Measurements from ENCODE around the gene NR2F2. TPM values are rescaled to one million over a fixed set of nuclear protein-coding genes. Genes with fewer than 3 reads are reported as not detected.

The NR2F2 gene
- total RNA-seq, 6 donors from 2014 or later = 10.8 to 64.7 (median 30.1) TPM

- Histone ChIP-seq H3K27ac (peak overlapping the region in 3 of 4 donors; percentile 93 to 94 (median 94)), H3K4me1 (peaks cover 0 to 14% (median 6%) of the 10 kb centered on the region in 4 donors), H3K36me3 (no peaks in the 10 kb centered on the region), H3K9me3 (no peaks in the 10 kb centered on the region), H3K27me3 (no peaks in the 10 kb centered on the region), H3K4me3 (no peak overlapping the region)
- DNase-seq (no peak), ATAC-seq (ENCODE audit: low FRiP score in 2 of 2) (no peak)
- WGBS, 2 donors = 59 to 60% methylated on average over 13 of the region's 13 CpGs
- no peak for TF ChIP-seq POLR2AphosphoS5 (IDR thresholded peaks at IDR 0.05)
- TF ChIP-seq CTCF (IDR thresholded peaks at IDR 0.05) = no peak
- no peak for TF ChIP-seq POLR2A (IDR thresholded peaks at IDR 0.05)
- no peak for TF ChIP-seq EP300 (IDR thresholded peaks at IDR 0.05)
Measured at GRCh38 chr15:96348112-96349027, 17.9 kb downstream of the NR2F2 start.

- Histone ChIP-seq H3K27me3 (peaks cover 0 to 5% (median under 1%) of the 10 kb centered on the region in 4 donors), H3K27ac (peak overlapping the region in 3 of 4 donors; percentile 52 to 94 (median 94)), H3K9me3 (no peaks in the 10 kb centered on the region), H3K36me3 (no peaks in the 10 kb centered on the region), H3K4me1 (peaks cover 0 to 15% (median 9%) of the 10 kb centered on the region in 4 donors), H3K4me3 (no peak overlapping the region)
- TF ChIP-seq CTCF (IDR thresholded peaks at IDR 0.05) (no peak), POLR2AphosphoS5 (IDR thresholded peaks at IDR 0.05) (no peak), EP300 (IDR thresholded peaks at IDR 0.05) (no peak), POLR2A (IDR thresholded peaks at IDR 0.05) (no peak)
- ATAC-seq (ENCODE audit: low FRiP score in 2 of 2) (no peak), DNase-seq (no peak)
- WGBS, 2 donors = 60 to 66% methylated on average over 4 of the region's 4 CpGs
Measured at GRCh38 chr15:96349034-96349856, 18.7 kb downstream of the NR2F2 start.

- DNase-seq (no peak), ATAC-seq (ENCODE audit: low FRiP score in 2 of 2) (no peak)
- H3K27ac ChIP-seq = peak overlapping the region; percentile 20 to 94 (median 46)
- no peak overlapping the region for H3K4me3 ChIP-seq
- no peaks in the 10 kb centered on the region for H3K9me3 ChIP-seq
- H3K4me1 ChIP-seq = peaks cover 0 to 24% (median 12%) of the 10 kb centered on the region in 4 donors
- TF ChIP-seq POLR2AphosphoS5 (IDR thresholded peaks at IDR 0.05) (no peak), POLR2A (IDR thresholded peaks at IDR 0.05) (no peak), CTCF (IDR thresholded peaks at IDR 0.05) (no peak), EP300 (IDR thresholded peaks at IDR 0.05) (no peak)
- peaks cover 0 to 10% (median 3%) of the 10 kb centered on the region in 4 donors for H3K27me3 ChIP-seq
- 40% methylated on average over 7 of the region's 7 CpGs for WGBS, 2 donors
- H3K36me3 ChIP-seq = no peaks in the 10 kb centered on the region
Measured at GRCh38 chr15:96349857-96350720, 19.6 kb downstream of the NR2F2 start.

- Histone ChIP-seq H3K27me3 (peaks cover 0 to 10% (median 3%) of the 10 kb centered on the region in 4 donors), H3K9me3 (no peaks in the 10 kb centered on the region), H3K4me1 (peaks cover 0 to 16% (median 7%) of the 10 kb centered on the region in 4 donors), H3K36me3 (no peaks in the 10 kb centered on the region), H3K27ac (peak overlapping the region; percentile 28 to 85 (median 71)), H3K4me3 (no peak overlapping the region)
- ATAC-seq (ENCODE audit: low FRiP score in 2 of 2) (no peak), DNase-seq (no peak)
- 63 to 68% methylated on average over 19 of the region's 19 CpGs for WGBS, 2 donors
- TF ChIP-seq POLR2AphosphoS5 (IDR thresholded peaks at IDR 0.05) (no peak), EP300 (IDR thresholded peaks at IDR 0.05) (no peak), POLR2A (IDR thresholded peaks at IDR 0.05) (no peak), CTCF (IDR thresholded peaks at IDR 0.05) (no peak)
Measured at GRCh38 chr15:96350934-96351724, 20.6 kb downstream of the NR2F2 start.
